SK-MEL-5 (cell line): ENCODE results near the gene KATNAL2. TPM values are rescaled to one million over a fixed set of nuclear protein-coding genes. Genes with fewer than 3 reads are reported as not detected.

Experiments used
- DNase-seq: peaks from one replicate; pipeline ENCODE4 v3.0.0-alpha.2; 2016; ENCODE audit warnings: low read depth, low spot score
- in situ Hi-C: cut with HindIII; loops from 2 replicates; pipeline ENCODE4 v1.10.0; 2016; ENCODE audit warnings: low sequenced_read_pairs, high pct_unique_total_duplicates, low pct_unique_long_range_greater_than_20kb
- total RNA-seq: library from RNA; depleted of rRNA; stranded (reverse); fragments of >200 nt; shearing (Covaris generic); gene quantifications from 2 replicates; pipeline ENCODE4 v1.2.3, GENCODE V29; 2014

The KATNAL2 gene
- total RNA-seq, 1 experiment from 2014 or later, result 10.0 TPM

- no peak for DNase-seq
These were observed 157.9 kb downstream of the KATNAL2 start for GRCh38 chr18:47075098-47075883.

GRCh38 chr18:47077111-47077510, 159.7 kb downstream of the KATNAL2 start:
- no peak for DNase-seq
- in situ Hi-C loops, result no loop called here

More at GRCh38 chr18:47075098-47075883, 157.9 kb downstream of the KATNAL2 start:
- in situ Hi-C loops, result no loop called here

DNA sequence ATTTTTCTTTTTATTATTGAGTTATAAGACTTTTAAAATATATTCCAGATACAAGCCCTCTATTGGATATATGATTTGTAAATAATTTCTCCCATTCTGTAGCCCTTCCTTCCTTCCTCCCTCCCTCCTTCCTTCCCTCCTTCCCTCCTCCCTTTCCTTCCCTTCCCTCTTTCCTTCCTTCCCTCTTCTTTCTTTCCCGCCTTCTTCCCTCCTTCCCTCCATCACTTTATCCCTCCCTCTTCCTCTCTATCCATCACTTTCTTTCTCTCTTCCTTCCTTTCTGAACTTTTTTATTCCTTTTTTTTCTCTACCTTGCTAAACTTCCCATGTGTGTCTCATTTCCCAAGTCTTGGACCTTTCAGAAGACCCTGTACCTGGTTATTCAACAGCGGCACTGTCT, 163.5 kb downstream of the KATNAL2 start:
- in situ Hi-C loops, result no loop called here

GRCh38 chr18:47081578-47081977, 164.2 kb downstream of the KATNAL2 start:
- no peak for DNase-seq
- in situ Hi-C loops, result no loop called here

More for the DNA sequence above, 163.5 kb downstream of the KATNAL2 start:
- no peak for DNase-seq

- in situ Hi-C loops, result no loop called here
- no peak for DNase-seq
These were observed 170.3 kb downstream of the KATNAL2 start for GRCh38 chr18:47087676-47088075.

DNA sequence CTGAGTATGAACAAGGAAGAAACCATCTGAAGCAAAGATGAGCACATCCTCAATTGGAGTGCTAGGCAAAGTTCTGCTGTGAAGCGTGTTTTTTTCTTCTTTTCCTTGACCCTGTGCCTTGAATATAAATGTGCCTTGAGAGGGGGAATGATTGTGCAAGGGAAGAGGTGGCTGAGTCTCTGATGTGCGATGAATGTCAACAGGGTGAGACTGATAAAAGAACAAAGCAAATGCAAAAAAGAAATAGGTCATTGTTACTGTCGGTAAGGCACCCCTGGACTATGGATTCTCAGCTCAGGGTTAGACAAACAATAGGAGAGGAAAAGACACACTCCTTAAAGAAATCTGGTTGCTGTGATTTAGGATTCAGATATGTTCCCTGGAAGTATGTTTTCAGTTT, 178.4 kb downstream of the KATNAL2 start:
- no peak for DNase-seq
- in situ Hi-C loops, result no loop called here

- in situ Hi-C loops, result no loop called here
- peak; percentile 66 for DNase-seq
These were observed 182.9 kb downstream of the KATNAL2 start for GRCh38 chr18:47100212-47100831.

DNA sequence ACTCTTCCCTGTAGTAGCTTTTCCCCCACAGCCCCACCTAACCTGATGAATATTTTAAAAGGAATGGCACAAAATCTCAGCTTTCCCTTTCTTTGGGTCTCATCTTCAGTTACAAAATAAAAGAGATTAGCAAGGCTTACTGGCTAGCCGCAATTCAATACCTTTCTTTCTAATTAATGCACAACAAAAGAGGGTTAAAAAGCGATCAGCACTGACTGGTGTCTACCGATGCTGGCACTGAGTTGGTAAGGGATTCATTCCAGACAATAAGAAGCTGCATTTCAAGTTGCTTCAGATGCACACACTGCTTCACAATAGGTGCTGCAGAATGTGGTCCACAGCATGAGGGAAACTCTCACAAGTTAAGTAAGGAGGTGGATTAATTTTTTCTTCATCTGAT, 191.0 kb downstream of the KATNAL2 start:
- in situ Hi-C loops, result no loop called here
- DNase-seq, result no peak

GRCh38 chr18:47108998-47109405, 191.6 kb downstream of the KATNAL2 start:
- in situ Hi-C loops, result no loop called here
- DNase-seq, result no peak

DNA sequence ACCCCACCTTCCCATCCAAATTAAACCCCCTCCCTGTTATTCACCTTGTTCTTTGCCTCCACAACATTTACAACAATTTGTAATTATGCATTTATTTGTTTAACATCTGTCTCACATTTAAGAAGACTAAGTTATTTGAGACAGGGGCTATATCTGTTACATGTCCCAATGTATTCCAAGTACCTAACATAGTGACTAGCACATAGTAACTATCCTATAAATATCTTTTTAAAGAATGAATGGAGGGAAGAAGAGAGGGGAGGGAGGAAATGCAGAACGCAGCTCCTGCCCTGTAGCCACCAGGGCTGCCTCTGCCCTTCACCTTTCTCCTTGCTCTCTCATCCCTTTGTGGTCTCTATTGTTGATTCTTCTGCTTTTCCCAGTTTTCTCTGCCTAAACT, 192.3 kb downstream of the KATNAL2 start:
- in situ Hi-C loops, result no loop called here
- DNase-seq, result no peak

DNA sequence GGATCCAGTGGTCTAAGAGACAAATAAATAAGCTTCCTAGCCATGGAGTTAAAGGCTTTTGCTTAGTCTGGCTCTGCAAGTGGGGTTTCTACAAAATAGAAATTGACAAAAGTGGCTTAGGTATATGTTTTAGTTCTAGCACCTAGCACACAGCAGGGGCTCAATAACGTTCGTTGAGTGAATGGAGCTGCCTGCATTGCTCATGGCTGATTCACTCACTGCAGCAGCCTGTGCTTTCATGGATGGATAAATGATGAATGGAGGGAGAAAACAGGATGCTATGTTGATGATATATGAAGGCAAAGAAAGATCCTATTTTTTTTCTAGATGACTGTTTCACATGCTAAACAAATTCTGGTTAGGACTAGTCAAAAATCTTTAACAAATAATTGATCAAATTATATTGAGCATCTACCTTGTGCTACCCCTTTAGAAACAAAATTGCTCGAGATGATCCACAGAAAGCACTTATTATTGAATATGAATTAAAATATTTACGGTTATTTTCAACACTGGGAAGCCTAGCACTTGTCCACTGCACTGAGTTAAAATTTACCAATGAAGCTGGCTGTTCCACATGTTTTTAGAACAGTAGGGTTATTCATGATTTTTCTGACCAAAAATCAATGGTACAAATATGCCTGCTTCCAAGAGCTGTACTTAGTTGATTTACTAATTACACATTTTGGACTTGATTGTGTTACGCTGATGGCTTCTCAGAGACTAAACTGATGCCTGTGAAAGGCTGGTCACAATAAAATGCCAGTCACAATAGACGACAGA, 193.3 kb downstream of the KATNAL2 start:
- in situ Hi-C loops, result no loop called here
- no peak for DNase-seq

DNA sequence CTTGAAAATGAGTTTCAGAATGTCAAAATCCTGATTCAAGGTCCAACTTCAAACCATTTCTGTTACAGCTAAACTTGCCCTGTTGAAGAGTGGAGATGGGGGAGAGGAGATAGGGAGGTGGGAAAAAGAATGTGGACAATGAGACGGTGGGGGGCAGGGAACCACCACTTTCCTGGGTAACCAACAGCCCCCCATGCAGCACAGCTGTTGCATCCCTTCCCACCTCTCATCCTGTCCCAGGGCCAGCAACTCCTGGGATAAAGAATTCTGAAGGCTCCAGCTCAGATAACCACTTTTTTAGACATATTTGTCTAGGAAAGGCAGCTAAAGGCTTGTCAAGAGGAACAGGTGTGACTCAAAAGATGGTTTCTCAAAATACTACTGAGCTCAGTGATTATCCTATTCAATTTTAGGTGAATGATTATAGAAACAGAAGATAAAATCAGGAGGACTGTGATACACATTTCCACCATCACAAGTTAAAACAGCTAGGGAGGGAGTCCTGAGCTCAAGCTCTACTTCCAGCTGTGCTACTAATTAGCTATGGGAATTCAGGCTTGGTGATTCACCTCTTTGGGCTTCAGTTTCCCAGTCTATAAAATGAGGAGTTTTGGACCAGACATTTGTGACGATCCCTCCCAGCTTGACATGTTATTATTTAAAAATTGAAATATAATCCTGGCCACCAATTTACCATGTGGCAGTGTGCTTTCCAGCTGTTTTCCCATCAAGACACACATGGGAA, 196.6 kb downstream of the KATNAL2 start:
- DNase-seq, result no peak
- in situ Hi-C loops, result no loop called here

GRCh38 chr18:47115205-47115604, 197.8 kb downstream of the KATNAL2 start:
- DNase-seq, result no peak
- in situ Hi-C loops, result no loop called here

DNA sequence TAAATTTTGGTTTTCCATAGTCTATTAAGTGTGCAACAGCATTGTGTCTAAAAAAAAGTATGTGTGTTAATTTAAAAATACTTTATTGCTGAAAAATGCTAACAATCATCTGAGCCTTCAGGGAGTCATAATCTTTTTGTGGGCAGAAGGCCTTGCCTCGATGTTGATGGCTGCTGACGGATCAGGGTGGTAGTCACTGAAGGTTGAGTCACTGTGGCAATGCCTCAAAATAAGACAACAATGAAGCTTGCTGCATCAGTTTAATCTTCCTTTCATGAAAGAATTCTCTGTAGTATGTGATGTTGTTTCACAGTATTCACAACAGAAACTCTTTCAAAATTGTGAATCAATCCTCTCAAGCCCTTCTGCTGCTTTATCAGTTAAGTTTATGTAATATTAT, 201.6 kb downstream of the KATNAL2 start:
- in situ Hi-C loops, result no loop called here
- DNase-seq, result no peak

GRCh38 chr18:47120428-47120827, 203.0 kb downstream of the KATNAL2 start:
- no peak for DNase-seq
- in situ Hi-C loops, result no loop called here

DNA sequence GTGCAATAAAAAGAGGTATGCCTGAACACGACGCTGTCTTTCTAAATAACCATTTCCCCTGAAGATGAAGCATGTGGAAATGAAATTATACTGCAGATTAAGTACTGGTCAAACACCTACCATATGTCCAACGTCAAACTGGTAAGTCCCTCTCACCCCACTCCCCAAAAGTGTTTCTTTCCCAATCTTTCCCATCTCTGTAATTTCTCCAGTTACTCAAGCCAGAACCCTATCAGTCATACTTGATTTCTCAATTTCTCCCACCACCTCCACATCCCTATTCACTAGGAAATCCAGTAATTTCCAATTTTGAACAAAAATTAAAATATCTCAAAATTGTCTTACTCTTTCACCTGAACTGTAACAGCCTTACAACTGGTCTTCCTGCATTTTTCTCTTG, 203.7 kb downstream of the KATNAL2 start:
- in situ Hi-C loops, result no loop called here
- no peak for DNase-seq

- DNase-seq, result no peak
- in situ Hi-C loops, result no loop called here
These were observed 223.9 kb downstream of the KATNAL2 start for GRCh38 chr18:47141289-47141688.

DNA sequence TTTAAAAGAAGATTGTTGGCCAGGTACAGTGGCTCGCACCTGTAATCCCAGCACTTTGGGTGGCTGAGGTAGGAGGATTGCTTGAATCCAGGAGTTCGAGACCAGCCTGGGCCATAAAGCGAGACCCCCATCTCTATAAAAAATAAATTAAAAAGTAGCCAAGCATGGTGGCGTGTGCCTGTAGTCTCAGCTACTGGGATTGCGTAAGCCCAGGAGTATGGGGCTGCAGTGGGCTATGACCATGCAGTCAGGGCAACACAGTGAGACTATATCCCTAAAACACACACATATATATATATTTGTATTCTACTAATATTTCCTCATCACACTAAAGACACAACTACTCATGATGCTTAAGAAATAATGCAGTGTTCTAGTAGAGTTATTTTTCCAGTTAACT, 225.8 kb downstream of the KATNAL2 start:
- in situ Hi-C loops, result no loop called here
- DNase-seq, result no peak
